ENCODE results near the gene RNPS1.
"Not testable (repeated sequence)": the region's sequence is repeated elsewhere in the genome, so short reads cannot be mapped to it uniquely, and the experiment has no call there.

RNPS1 gene

DNA sequence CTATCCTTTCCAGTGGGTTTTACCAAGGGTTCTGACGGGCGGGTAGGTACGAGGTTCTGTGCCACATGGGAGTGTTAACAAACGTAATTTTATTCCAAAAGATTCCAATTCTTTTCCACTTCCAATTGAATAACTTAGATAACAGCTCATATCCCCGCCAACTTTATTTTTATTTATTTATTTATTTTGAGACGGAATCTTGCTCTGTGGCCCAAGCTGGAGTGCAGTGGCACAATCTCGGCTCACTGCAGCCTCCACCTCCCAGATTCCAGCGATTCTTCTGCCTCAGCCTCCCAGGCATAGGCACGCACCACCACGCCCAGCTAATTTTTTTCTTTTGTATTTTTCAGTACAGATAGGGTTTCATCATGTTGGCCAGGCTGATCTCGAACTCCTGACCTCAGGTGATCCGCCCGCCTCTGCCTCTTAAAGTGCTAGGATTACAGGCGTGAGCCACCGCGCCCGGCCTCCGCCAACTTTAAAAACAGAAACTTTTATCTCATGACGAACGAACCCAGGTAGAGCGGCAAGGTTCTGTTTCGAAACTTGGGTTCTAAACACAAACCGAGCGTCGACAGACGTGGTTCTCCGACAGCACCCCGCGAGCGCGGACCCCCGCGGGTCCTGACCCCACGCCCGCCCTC lies 17.2 kb downstream of the RNPS1 start:
- DNase-seq (ENCODE audit: extremely low read depth, low read depth): no peak
- TF ChIP-seq, protein P1, sequence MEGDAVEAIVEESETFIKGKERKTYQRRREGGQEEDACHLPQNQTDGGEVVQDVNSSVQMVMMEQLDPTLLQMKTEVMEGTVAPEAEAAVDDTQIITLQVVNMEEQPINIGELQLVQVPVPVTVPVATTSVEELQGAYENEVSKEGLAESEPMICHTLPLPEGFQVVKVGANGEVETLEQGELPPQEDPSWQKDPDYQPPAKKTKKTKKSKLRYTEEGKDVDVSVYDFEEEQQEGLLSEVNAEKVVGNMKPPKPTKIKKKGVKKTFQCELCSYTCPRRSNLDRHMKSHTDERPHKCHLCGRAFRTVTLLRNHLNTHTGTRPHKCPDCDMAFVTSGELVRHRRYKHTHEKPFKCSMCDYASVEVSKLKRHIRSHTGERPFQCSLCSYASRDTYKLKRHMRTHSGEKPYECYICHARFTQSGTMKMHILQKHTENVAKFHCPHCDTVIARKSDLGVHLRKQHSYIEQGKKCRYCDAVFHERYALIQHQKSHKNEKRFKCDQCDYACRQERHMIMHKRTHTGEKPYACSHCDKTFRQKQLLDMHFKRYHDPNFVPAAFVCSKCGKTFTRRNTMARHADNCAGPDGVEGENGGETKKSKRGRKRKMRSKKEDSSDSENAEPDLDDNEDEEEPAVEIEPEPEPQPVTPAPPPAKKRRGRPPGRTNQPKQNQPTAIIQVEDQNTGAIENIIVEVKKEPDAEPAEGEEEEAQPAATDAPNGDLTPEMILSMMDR (IDR thresholded peaks at IDR 0.05; ENCODE audit: low read depth, low read length): no peak

DNA sequence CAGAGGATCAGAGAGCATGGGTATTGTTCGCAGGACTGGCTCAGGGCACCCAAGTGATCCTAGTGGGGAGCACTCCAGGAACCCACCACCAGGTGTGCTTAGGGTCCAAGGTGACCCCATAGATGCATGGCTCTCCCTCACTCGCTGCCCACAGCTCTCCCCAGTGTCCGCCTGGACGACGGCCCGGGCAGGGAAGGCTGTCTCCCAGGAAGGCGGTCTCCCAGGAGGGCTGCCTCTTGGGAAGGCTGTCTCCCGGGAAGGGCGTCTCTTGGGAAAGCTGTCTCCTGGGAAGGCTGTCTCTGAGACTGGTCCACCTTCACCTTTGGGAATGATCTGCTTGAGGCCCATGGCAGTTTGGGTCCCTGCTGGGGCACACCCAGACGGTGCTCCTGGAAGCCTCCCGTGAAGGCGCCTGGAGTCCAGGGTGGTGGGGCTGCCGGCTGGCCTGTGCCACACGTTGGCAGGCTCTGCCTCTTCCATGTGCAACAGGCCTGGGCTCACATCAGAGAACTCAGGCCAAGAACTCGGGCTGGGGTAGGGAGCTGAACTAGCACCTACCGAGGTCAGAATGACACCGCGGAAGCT lies 21.5 kb downstream of the RNPS1 start:
- TF ChIP-seq, protein P1 (IDR thresholded peaks at IDR 0.05; ENCODE audit: low read depth, low read length): no peak
- DNase-seq (ENCODE audit: extremely low read depth, low read depth): no peak

DNA sequence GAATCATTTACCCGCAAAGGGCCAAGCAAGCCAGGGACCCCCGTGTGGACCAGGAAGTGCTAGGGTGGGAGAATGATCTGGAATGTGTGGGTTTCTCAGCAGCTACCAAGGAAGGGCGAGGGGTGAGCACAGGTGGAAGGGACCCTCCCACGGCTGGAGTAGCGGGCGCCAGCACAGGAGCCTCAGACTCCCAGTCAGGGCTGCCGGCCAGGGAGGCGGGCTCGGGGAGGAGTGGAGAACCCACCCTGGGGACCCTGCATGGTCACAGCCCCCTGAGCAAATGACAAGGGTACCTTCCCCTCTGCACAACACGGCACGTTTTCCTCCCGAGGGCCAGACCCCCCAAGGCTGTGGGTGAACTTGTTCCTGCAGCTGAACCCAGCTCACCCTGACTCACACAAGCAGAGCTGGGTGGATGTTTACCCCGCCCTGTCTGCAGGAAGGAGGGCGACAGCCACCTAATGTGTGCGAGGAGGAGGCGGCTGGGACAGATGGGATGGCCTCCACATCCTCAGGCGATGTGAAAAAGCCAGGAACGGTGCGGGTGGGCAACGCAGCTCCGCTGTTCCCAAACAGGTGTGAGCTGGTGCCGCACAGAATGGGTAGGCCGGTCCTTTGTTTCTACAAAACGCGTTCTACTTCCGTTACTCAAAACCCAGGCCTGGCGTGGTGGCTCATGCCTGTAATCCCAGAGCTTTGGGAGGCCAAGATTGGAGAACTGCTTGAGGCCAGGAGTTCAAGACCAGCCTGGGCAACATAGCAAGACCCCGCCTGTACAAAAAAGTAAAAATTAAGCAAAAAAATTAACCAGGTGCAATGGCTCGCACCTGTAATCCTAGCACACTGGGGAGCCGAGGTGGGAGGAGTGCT lies 22.8 kb downstream of the RNPS1 start:
- TF ChIP-seq, protein P1 (IDR thresholded peaks at IDR 0.05; ENCODE audit: low read depth, low read length): no peak
- no peak for DNase-seq (ENCODE audit: extremely low read depth, low read depth)

DNA sequence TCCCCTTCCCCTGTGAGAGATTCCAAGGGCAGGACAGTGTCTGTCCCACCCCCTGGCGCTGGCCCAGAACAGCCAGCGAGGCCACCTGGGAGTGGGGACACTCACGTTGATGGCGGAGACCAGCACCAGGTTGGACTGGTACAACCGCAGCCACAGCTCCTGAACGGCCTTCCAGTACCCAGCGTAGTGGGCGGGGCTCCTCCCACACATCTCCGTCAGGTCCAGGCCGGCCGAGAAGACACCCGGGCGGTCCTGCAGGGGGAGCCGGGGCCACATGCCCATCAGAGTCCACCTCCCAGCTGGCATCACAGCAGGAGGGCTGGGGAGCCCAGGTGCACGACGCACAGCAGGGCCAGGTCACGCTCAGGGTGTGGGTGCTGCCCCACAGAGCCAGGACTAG lies 23.6 kb downstream of the RNPS1 start:
- TF ChIP-seq, protein P1 (IDR thresholded peaks at IDR 0.05; ENCODE audit: low read depth, low read length): no peak
- no peak for DNase-seq (ENCODE audit: extremely low read depth, low read depth)

DNA sequence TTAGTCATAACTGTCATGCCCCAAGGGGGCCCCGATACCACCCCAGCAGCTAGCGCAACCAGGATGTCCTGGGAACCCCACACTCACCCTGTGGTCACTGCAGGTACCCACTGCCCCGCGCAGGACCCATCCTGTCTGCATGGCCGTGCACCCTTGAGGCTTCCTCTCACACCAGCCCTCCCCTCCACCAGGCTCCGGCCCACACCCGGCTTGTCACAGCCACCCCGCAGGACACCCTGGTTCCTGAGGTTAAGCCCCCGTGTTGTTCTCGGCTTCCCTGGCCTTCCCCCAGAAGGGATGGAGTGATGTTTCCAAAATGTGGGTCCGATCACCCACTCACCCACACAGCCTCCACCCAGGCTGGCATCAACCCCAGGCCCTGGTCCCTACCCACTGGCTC lies 24.1 kb downstream of the RNPS1 start:
- DNase-seq (ENCODE audit: extremely low read depth, low read depth): no peak
- TF ChIP-seq, protein P1 (IDR thresholded peaks at IDR 0.05; ENCODE audit: low read depth, low read length): no peak

DNA sequence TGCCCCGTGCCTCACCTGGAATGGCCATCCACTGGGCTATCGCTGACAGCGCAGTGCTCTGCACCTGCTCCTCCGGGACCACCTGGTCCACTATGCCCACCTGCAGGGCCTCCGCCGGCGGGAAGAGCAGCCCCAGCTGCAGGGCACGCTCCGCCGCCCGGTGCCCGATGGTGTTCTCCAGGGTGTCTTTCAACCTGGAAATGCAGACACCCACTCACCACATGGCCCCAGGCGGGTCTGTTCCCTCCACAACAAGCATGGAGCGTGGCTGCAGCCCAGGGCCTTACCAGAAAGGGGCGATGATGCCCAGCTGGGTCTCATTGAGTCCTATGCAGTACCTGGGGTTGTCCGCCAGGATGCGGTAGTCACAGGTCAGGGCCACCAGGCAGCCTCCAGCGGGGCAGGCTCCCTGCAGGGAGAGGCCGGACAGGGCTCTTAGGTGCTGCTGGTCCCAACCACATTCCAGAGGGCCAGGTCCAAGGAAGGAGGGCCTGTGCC lies 24.8 kb downstream of the RNPS1 start:
- TF ChIP-seq, protein P1 (IDR thresholded peaks at IDR 0.05; ENCODE audit: low read depth, low read length): no peak
- no peak for DNase-seq (ENCODE audit: extremely low read depth, low read depth)

DNA sequence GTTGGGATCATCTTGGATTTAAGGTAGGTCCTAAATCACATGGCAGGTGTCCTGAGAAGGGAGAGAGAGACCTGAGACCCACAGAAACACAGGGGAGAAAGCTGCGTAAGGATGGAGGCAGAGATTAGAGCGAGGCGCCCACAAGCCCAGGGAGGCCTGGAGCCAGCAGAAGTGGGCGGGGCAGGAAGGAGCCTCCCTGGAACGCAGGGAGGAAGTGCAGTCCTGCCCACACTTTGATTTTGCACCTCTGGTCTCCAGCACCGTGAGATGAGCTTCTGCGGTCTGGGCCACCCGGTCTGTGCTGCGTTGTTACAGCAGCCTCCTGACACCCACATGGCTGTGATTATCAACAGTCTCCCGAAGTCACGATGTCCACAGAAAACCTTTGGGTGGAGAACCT lies 25.3 kb downstream of the RNPS1 start:
- TF ChIP-seq, protein P1 (IDR thresholded peaks at IDR 0.05; ENCODE audit: low read depth, low read length): no peak
- DNase-seq (ENCODE audit: extremely low read depth, low read depth): no peak

DNA sequence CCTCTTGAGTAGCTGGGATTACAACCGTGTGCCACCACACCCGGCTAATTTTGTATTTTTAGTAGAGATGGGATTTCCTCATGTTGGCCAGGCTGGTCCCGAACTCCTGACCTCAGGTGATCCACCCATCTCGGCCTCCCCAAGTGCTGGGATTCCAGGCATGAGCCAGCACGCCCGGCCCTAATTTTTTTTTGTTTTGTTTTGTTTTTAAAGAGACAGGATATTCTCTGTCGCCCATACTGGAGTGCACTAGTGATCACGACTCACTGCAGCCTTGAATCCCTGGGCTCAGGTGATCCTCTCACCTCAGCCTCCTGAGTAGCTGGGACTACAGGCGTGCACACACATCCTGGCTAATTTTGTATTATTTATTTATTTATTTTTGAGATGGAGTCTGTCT lies 27.6 kb downstream of the RNPS1 start:
- DNase-seq (ENCODE audit: extremely low read depth, low read depth): not testable (repeated sequence)
